ENCODE results near the gene HOTAIR.

The HOTAIR gene

DNA sequence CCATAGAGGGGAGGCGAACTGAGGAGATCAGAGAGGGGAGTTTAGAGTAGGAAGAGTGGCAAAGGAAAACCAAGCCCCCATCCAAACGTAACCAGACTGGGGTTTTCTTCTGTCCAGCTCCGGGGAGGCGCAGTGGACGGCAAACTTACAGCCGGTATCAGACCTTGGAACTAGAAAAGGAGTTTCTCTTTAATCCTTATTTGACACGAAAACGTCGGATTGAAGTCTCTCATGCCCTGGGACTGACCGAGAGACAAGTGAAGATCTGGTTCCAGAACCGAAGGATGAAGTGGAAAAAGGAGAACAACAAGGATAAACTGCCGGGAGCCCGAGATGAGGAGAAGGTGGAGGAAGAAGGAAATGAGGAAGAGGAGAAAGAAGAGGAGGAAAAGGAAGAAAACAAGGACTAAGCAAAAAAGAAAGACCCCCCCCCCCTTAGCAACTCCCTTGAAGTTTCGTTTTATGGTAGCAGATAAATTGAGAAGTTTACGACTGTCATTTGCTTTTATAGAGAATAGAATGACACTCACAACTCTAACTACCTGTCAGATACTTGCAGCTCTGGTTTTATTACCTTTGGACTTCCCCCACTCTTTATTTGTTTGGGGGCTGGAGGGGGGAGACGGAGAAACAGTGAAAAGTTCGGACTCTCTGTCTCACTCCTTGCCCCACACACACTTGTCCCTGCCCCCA, 36.4 kb upstream of the HOTAIR start:
- TF ChIP-seq, protein P1, sequence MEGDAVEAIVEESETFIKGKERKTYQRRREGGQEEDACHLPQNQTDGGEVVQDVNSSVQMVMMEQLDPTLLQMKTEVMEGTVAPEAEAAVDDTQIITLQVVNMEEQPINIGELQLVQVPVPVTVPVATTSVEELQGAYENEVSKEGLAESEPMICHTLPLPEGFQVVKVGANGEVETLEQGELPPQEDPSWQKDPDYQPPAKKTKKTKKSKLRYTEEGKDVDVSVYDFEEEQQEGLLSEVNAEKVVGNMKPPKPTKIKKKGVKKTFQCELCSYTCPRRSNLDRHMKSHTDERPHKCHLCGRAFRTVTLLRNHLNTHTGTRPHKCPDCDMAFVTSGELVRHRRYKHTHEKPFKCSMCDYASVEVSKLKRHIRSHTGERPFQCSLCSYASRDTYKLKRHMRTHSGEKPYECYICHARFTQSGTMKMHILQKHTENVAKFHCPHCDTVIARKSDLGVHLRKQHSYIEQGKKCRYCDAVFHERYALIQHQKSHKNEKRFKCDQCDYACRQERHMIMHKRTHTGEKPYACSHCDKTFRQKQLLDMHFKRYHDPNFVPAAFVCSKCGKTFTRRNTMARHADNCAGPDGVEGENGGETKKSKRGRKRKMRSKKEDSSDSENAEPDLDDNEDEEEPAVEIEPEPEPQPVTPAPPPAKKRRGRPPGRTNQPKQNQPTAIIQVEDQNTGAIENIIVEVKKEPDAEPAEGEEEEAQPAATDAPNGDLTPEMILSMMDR (IDR thresholded peaks at IDR 0.05; ENCODE audit: insufficient read depth, low read depth, low read length, missing control alignments), result no peak

DNA sequence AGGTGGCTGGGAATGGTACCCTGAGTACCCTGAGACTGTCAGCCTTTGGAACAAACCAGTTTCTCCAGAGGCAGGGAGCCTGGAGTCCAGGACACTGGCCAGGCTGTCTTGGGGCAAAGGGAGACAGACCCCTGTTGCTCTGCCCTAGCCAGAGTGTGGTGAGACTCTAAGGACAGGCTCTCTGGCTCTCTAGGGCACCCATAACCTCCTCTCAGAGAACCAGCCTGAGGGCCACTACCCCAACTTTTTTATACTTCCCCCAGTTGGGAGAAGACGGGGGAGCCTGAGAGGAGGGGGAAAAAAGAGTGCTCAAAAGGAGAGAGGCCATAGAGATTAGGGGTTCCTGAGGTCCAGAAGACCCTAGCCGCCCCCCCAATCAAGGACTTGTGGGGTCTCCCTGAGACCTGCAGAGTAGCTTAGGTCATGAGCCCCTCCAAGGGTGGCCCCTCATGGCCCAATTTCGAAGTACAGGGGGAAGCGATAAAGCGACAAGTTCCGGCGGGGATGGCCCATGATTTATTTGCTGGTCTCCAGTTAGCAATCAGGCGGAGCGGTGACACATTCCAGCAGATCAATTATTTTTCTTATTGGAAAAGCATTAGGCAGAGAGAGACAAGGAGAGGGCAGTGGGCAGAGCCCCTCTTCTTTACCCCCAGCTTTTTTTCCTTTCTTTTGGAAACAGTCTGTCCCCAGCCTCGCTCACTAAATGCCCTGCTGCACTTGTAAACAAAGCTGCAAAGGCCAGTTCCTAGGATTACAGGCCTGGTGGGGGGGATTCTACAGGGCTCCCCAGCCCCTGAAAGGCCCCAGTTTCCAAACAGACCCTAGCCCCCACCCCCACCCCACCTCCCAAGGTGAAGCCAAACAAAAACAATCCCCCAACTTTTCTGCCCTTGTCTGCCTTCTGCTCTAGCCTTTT, 35.6 kb upstream of the HOTAIR start:
- TF ChIP-seq, protein P1 (IDR thresholded peaks at IDR 0.05; ENCODE audit: insufficient read depth, low read depth, low read length, missing control alignments), result no peak
- no peak overlapping the region for H3K4me3 ChIP-seq (ENCODE audit: low read depth, low read length)
- DNase-seq (ENCODE audit: low read depth), result no peak

More for the DNA sequence above, 36.4 kb upstream of the HOTAIR start:
- DNase-seq (ENCODE audit: low read depth), result no peak
- no peak overlapping the region for H3K4me3 ChIP-seq (ENCODE audit: low read depth, low read length)

DNA sequence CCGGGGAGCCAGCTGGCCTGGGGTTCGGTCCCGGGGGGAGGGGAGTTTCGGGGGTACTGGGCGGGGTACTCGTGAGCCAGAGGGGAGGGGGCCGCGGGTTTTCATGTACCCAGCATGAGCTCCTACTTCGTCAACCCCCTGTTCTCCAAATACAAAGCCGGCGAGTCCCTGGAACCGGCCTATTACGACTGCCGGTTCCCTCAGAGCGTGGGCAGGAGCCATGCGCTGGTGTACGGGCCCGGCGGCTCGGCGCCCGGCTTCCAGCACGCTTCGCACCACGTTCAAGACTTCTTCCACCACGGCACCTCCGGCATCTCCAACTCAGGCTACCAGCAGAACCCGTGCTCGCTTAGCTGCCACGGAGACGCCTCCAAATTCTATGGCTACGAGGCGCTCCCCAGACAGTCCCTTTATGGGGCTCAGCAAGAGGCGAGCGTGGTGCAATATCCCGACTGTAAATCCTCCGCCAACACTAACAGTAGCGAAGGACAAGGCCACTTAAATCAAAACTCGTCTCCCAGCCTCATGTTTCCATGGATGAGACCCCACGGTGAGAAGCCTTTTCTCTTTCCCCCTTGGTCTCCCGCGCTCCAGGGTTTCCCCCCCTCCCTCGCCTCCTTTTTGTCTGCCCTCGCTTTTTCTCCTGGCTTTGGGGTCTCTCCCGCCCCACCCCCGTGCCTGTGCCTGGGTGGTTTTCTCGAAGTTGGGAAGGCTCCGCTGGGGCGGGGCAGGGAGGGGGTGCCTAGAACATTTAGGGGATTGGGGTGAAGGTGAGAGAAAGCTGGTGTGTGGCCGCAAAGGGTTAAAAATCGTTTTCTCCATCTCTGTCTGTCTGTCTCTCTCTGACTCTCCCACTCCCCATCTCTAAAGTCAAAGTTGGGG, 34.7 kb upstream of the HOTAIR start:
- TF ChIP-seq, protein P1 (IDR thresholded peaks at IDR 0.05; ENCODE audit: insufficient read depth, low read depth, low read length, missing control alignments), result no peak
- H3K4me3 ChIP-seq (ENCODE audit: low read depth, low read length), result no peak overlapping the region
- DNase-seq (ENCODE audit: low read depth), result no peak

DNA sequence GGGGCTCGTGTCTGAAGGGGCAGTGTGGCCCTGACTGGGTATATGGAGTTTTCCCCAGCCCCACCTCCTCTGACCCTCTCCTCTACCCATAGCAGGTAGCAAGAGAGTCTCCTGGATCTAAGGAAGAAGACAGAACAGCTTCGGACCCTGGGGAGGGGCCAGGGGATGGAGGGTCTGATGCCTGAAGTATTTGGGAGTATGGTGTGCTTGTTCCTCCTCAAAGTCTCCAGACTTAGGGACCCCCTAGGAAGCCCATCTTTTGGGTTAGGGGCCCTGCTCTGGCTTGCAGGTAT, 33.5 kb upstream of the HOTAIR start:
- TF ChIP-seq, protein P1 (IDR thresholded peaks at IDR 0.05; ENCODE audit: insufficient read depth, low read depth, low read length, missing control alignments), result no peak
- H3K4me3 ChIP-seq (ENCODE audit: low read depth, low read length), result no peak overlapping the region

DNA sequence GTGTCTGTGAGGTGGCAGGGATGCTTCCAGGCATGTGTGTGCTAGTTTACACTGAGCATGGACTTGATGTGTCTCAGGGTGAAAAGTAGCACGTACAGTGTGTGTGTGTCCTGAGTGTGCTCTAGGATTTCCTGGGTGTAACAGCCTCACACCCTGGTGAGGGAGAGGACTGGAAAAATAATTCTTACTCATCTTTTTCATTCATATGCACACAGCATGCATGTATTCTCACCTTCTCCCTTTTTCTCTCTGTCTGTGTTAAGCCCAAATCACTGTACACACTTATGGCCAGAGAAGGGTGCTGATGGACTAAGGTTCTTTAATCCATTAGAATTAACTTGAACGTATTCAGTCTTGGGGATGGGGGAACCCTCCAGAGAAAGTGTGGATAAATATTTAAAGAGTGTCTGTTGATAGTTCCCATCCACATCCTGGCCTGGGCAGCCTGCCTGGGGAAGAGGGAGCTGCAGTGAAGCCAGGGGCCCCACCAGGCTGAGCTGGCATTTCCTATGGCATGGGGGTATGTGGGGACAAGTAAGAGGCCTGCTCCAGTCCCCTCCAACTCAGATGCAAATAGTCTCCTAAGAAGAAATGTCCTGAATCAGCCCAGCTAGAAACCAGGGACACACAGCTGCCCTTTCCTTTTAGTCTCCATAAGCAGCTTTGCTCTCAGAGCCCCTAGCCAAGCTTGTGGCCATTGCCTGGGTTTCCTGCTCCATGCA, 32.9 kb upstream of the HOTAIR start:
- TF ChIP-seq, protein P1 (IDR thresholded peaks at IDR 0.05; ENCODE audit: insufficient read depth, low read depth, low read length, missing control alignments), result no peak
- no peak for DNase-seq (ENCODE audit: low read depth)
- no peak overlapping the region for H3K4me3 ChIP-seq (ENCODE audit: low read depth, low read length)

More for the DNA sequence above, 33.5 kb upstream of the HOTAIR start:
- no peak for DNase-seq (ENCODE audit: low read depth)

Data from GM12865 (cell line).